Duodenal mucosa (tissue), 2 donors: ENCODE data around the gene NALCN.

ENCODE experiments used
- H3K27ac ChIP-seq: one replicate; pipeline ENCODE4 v1.7.0; 2013; ENCODE audit warnings: low read depth, low read length
- H3K27me3 ChIP-seq, 2 donors: one replicate each; pipeline ENCODE4 v1.7.0; 2013; ENCODE audit warnings: low read length in 2 of 2, control low read depth in 1 of 2; ENCODE audit not compliant: insufficient read depth in 2 of 2, control insufficient read depth in 1 of 2
- H3K36me3 ChIP-seq, 2 donors: one replicate each; pipeline ENCODE4 v1.7.0; 2013; ENCODE audit warnings: low read length in 2 of 2, control low read depth in 1 of 2; ENCODE audit not compliant: insufficient read depth in 2 of 2, control insufficient read depth in 1 of 2
- H3K4me1 ChIP-seq, 2 donors: one replicate each; pipeline ENCODE4 v1.7.0; 2013; ENCODE audit warnings: low read length in 2 of 2, control low read depth in 1 of 2; ENCODE audit not compliant: insufficient read depth in 2 of 2, control insufficient read depth in 1 of 2
- H3K4me3 ChIP-seq, 2 donors: one replicate each; pipeline ENCODE4 v1.7.0; 2013; ENCODE audit warnings: low read length in 2 of 2, low read depth in 1 of 2
- H3K9ac ChIP-seq, 2 donors: one replicate each; pipeline ENCODE4 v1.7.0; 2013; ENCODE audit warnings: low read length in 2 of 2, low read depth in 1 of 2
- H3K9me3 ChIP-seq, 2 donors: one replicate each; pipeline ENCODE4 v1.7.0; 2013; ENCODE audit warnings: low read length in 2 of 2, control low read depth in 1 of 2; ENCODE audit not compliant: control insufficient read depth in 1 of 2

Gene NALCN

GRCh38 chr13:101149735-101150384, 266.4 kb downstream of the NALCN start:
- H3K4me3 ChIP-seq, result no peak overlapping the region
- peaks cover 0 to 7% of the 10 kb centered on the region in 2 donors for H3K27me3 ChIP-seq
- H3K9me3 ChIP-seq, result no peaks in the 10 kb centered on the region
- H3K36me3 ChIP-seq, result no peaks in the 10 kb centered on the region
- no peaks in the 10 kb centered on the region for H3K4me1 ChIP-seq
- H3K27ac ChIP-seq, result no peak overlapping the region
- no peak overlapping the region for H3K9ac ChIP-seq

- Histone ChIP-seq H3K9me3 (no peaks in the 10 kb centered on the region), H3K4me3 (no peak overlapping the region), H3K4me1 (no peaks in the 10 kb centered on the region), H3K36me3 (no peaks in the 10 kb centered on the region), H3K27me3 (peaks cover 0 to 7% of the 10 kb centered on the region in 2 donors), H3K9ac (no peak overlapping the region), H3K27ac (no peak overlapping the region)
Measured at GRCh38 chr13:101146101-101146898, 270.0 kb downstream of the NALCN start.

GRCh38 chr13:101144808-101145419, 271.4 kb downstream of the NALCN start:
- Histone ChIP-seq H3K36me3 (no peaks in the 10 kb centered on the region), H3K27ac (no peak overlapping the region), H3K4me1 (no peaks in the 10 kb centered on the region), H3K4me3 (no peak overlapping the region), H3K27me3 (peaks cover 0 to 7% of the 10 kb centered on the region in 2 donors), H3K9ac (no peak overlapping the region), H3K9me3 (no peaks in the 10 kb centered on the region)

- no peak overlapping the region for H3K27ac ChIP-seq
- no peaks in the 10 kb centered on the region for H3K27me3 ChIP-seq
- no peaks in the 10 kb centered on the region for H3K4me1 ChIP-seq
Measured at GRCh38 chr13:101140936-101141335, 275.4 kb downstream of the NALCN start.

GRCh38 chr13:101140087-101140770, 276.1 kb downstream of the NALCN start:
- no peaks in the 10 kb centered on the region for H3K27me3 ChIP-seq
- no peaks in the 10 kb centered on the region for H3K9me3 ChIP-seq
- no peaks in the 10 kb centered on the region for H3K36me3 ChIP-seq
- no peaks in the 10 kb centered on the region for H3K4me1 ChIP-seq
- H3K4me3 ChIP-seq, result no peak overlapping the region
- H3K27ac ChIP-seq, result no peak overlapping the region
- H3K9ac ChIP-seq, result no peak overlapping the region

More at GRCh38 chr13:101140936-101141335, 275.4 kb downstream of the NALCN start:
- no peaks in the 10 kb centered on the region for H3K9me3 ChIP-seq
- no peak overlapping the region for H3K4me3 ChIP-seq
- no peaks in the 10 kb centered on the region for H3K36me3 ChIP-seq
- H3K9ac ChIP-seq, result no peak overlapping the region

- Histone ChIP-seq H3K9ac (no peak overlapping the region), H3K4me3 (no peak overlapping the region)
Measured at GRCh38 chr13:101139081-101139480, 277.2 kb downstream of the NALCN start.

GRCh38 chr13:101127741-101128353, 288.5 kb downstream of the NALCN start:
- Histone ChIP-seq H3K9ac (no peak overlapping the region), H3K27ac (no peak overlapping the region), H3K27me3 (no peaks in the 10 kb centered on the region), H3K4me1 (no peaks in the 10 kb centered on the region), H3K36me3 (no peaks in the 10 kb centered on the region), H3K4me3 (no peak overlapping the region), H3K9me3 (no peaks in the 10 kb centered on the region)

More at GRCh38 chr13:101139081-101139480, 277.2 kb downstream of the NALCN start:
- Histone ChIP-seq H3K9me3 (no peaks in the 10 kb centered on the region), H3K36me3 (no peaks in the 10 kb centered on the region), H3K4me1 (no peaks in the 10 kb centered on the region), H3K27ac (no peak overlapping the region), H3K27me3 (no peaks in the 10 kb centered on the region)

- Histone ChIP-seq H3K4me1 (no peaks in the 10 kb centered on the region), H3K27me3 (no peaks in the 10 kb centered on the region), H3K27ac (no peak overlapping the region), H3K4me3 (no peak overlapping the region), H3K9me3 (no peaks in the 10 kb centered on the region), H3K9ac (no peak overlapping the region), H3K36me3 (no peaks in the 10 kb centered on the region)
Measured at GRCh38 chr13:101123028-101123427, 293.3 kb downstream of the NALCN start.

- Histone ChIP-seq H3K27me3 (no peaks in the 10 kb centered on the region), H3K9ac (no peak overlapping the region), H3K36me3 (no peaks in the 10 kb centered on the region), H3K4me3 (no peak overlapping the region), H3K27ac (no peak overlapping the region), H3K4me1 (no peaks in the 10 kb centered on the region), H3K9me3 (no peaks in the 10 kb centered on the region)
Measured at GRCh38 chr13:101121608-101122007, 294.7 kb downstream of the NALCN start.
